Vagina (tissue), 2 donors: ENCODE data around the gene HTRA1.

Source experiments
- CTCF ChIP-seq, 3 experiments: fragments of 450-650 bp in 2 of 3; fragments of 200-600 bp in 1 of 3; sonication (generic) in 1 of 3; IDR thresholded peaks; one replicate each; pipeline ENCODE4 v1.5.1; 2017 to 2019; ENCODE audit warnings: antibody characterized with exemption in 3 of 3, mild to moderate bottlenecking in 2 of 3, moderate library complexity in 2 of 3
- POLR2A ChIP-seq, 2 donors: fragments of 450-650 bp; IDR thresholded peaks; one replicate each; pipeline ENCODE4 v1.6.1; 2017; ENCODE audit warnings: antibody characterized with exemption in 2 of 2, mild to moderate bottlenecking in 2 of 2, moderate library complexity in 2 of 2
- POLR2AphosphoS5 ChIP-seq, 2 donors: sonication (generic); formaldehyde crosslinking; IDR thresholded peaks; one replicate each; pipeline ENCODE4 v1.9.0; 2017; ENCODE audit warnings: antibody characterized with exemption in 2 of 2, mild to moderate bottlenecking in 2 of 2, low read depth in 1 of 2; ENCODE audit not compliant: insufficient read depth in 1 of 2

- TF ChIP-seq POLR2AphosphoS5 (IDR thresholded peaks at IDR 0.05; ENCODE audit: insufficient read depth in 1 of 2, low read depth in 1 of 2) (no peak), CTCF (IDR thresholded peaks at IDR 0.05) (no peak), POLR2A (IDR thresholded peaks at IDR 0.05) (peak in 1 of 2 donors; percentile 60)
Measured at GRCh38 chr10:122461367-122461728, at the start of gene HTRA1.
